ENCODE data around the gene SCAPER.

DNA sequence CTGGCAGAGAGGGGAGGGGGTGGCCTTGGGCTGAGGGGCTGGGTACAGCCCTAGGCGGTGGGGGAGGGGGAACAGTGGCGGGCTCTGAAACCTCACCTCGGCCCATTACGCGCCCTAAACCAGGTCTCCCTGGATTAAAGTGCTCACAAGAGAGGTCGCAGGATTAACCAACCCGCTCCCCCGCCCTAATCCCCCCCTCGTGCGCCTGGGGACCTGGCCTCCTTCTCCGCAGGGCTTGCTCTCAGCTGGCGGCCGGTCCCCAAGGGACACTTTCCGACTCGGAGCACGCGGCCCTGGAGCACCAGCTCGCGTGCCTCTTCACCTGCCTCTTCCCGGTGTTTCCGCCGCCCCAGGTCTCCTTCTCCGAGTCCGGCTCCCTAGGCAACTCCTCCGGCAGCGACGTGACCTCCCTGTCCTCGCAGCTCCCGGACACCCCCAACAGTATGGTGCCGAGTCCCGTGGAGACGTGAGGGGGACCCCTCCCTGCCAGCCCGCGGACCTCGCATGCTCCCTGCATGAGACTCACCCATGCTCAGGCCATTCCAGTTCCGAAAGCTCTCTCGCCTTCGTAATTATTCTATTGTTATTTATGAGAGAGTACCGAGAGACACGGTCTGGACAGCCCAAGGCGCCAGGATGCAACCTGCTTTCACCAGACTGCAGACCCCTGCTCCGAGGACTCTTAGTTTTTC, 563.6 kb downstream of the SCAPER start:
- TF ChIP-seq, protein P1, sequence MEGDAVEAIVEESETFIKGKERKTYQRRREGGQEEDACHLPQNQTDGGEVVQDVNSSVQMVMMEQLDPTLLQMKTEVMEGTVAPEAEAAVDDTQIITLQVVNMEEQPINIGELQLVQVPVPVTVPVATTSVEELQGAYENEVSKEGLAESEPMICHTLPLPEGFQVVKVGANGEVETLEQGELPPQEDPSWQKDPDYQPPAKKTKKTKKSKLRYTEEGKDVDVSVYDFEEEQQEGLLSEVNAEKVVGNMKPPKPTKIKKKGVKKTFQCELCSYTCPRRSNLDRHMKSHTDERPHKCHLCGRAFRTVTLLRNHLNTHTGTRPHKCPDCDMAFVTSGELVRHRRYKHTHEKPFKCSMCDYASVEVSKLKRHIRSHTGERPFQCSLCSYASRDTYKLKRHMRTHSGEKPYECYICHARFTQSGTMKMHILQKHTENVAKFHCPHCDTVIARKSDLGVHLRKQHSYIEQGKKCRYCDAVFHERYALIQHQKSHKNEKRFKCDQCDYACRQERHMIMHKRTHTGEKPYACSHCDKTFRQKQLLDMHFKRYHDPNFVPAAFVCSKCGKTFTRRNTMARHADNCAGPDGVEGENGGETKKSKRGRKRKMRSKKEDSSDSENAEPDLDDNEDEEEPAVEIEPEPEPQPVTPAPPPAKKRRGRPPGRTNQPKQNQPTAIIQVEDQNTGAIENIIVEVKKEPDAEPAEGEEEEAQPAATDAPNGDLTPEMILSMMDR (IDR thresholded peaks at IDR 0.05) = no peak
- TF ChIP-seq POLR2AphosphoS5 (IDR thresholded peaks at IDR 0.05) (no peak), EP300 (IDR thresholded peaks at IDR 0.05) (no peak)
